Nephron progenitor cell (in vitro differentiated cells): Measurements from ENCODE around the gene PLK5.
A peak's percentile ranks its signal among the peaks of the same experiment; 100 is the strongest.

Experiments
- DNase-seq: peaks from one replicate; pipeline ENCODE4 v3.0.0; 2021
- H3K27ac Mint-ChIP-seq: 2 replicates; pipeline ENCODE4 v1.8.0; 2021; ENCODE audit warnings: mild to moderate bottlenecking, moderate library complexity, mixed read lengths
- H3K27me3 Mint-ChIP-seq: 2 replicates; pipeline ENCODE4 v1.8.0; 2021; ENCODE audit warnings: mild to moderate bottlenecking, low read depth, mixed read lengths; ENCODE audit not compliant: poor library complexity
- H3K36me3 Mint-ChIP-seq: 2 replicates; pipeline ENCODE4 v1.8.0; 2021; ENCODE audit warnings: low read depth, mixed read lengths
- H3K4me1 Mint-ChIP-seq: 2 replicates; pipeline ENCODE4 v1.8.0; 2021; ENCODE audit warnings: mixed read lengths
- H3K4me3 Mint-ChIP-seq: 2 replicates; pipeline ENCODE4 v1.8.0; 2021; ENCODE audit warnings: mild to moderate bottlenecking, moderate library complexity, mixed read lengths
- H3K9me3 Mint-ChIP-seq: 2 replicates; pipeline ENCODE4 v1.8.0; 2021; ENCODE audit warnings: mild to moderate bottlenecking, moderate library complexity, mixed read lengths
- TF ChIP-seq, protein P1 (sequence below): fragments of 200-600 bp; sonication (generic); IDR thresholded peaks from 2 replicates; pipeline ENCODE4 v1.5.0; 2021; ENCODE audit warnings: antibody characterized with exemption

Gene PLK5

DNA sequence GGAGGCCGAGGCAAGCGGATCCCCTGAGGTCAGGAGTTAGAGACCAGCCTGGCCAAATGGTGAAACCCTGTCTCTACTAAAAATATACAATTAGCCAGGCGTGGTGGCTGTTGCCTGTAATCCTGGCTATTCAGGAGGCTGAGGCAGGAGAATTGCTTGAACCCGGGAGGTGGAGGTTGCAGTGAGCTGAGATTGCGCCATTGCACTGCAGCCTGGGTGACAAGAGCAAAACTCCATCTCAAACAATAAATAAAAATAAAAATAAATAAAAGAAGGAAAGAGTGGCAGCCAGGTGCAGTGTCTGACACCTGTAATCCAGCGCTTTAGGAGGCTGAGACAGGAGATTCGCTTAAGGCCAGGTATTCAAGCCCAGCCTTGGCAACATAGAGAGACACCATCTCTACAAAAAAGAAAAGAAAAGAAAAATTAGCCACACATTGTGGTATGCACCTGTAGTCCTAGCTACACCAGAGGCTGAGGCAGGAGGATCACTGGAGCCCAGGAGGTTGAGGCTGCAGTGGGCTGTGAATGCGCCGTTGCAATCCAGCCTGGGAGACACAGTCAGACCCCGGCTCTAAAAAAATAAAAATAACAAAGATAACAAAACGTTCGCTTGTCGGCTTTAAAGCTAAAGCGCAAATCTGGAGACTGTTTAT, 21.3 kb upstream of the PLK5 start:
- no peaks in the 10 kb centered on the region for H3K36me3 Mint-ChIP-seq
- no peak overlapping the region for H3K27ac Mint-ChIP-seq
- TF ChIP-seq, protein P1, sequence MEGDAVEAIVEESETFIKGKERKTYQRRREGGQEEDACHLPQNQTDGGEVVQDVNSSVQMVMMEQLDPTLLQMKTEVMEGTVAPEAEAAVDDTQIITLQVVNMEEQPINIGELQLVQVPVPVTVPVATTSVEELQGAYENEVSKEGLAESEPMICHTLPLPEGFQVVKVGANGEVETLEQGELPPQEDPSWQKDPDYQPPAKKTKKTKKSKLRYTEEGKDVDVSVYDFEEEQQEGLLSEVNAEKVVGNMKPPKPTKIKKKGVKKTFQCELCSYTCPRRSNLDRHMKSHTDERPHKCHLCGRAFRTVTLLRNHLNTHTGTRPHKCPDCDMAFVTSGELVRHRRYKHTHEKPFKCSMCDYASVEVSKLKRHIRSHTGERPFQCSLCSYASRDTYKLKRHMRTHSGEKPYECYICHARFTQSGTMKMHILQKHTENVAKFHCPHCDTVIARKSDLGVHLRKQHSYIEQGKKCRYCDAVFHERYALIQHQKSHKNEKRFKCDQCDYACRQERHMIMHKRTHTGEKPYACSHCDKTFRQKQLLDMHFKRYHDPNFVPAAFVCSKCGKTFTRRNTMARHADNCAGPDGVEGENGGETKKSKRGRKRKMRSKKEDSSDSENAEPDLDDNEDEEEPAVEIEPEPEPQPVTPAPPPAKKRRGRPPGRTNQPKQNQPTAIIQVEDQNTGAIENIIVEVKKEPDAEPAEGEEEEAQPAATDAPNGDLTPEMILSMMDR, result no peak
- no peak overlapping the region for H3K4me3 Mint-ChIP-seq
- peaks cover 10% of the 10 kb centered on the region for H3K4me1 Mint-ChIP-seq
- DNase-seq, result no peak
- peaks cover 13% of the 10 kb centered on the region for H3K9me3 Mint-ChIP-seq
- peaks cover 50% of the 10 kb centered on the region for H3K27me3 Mint-ChIP-seq

DNA sequence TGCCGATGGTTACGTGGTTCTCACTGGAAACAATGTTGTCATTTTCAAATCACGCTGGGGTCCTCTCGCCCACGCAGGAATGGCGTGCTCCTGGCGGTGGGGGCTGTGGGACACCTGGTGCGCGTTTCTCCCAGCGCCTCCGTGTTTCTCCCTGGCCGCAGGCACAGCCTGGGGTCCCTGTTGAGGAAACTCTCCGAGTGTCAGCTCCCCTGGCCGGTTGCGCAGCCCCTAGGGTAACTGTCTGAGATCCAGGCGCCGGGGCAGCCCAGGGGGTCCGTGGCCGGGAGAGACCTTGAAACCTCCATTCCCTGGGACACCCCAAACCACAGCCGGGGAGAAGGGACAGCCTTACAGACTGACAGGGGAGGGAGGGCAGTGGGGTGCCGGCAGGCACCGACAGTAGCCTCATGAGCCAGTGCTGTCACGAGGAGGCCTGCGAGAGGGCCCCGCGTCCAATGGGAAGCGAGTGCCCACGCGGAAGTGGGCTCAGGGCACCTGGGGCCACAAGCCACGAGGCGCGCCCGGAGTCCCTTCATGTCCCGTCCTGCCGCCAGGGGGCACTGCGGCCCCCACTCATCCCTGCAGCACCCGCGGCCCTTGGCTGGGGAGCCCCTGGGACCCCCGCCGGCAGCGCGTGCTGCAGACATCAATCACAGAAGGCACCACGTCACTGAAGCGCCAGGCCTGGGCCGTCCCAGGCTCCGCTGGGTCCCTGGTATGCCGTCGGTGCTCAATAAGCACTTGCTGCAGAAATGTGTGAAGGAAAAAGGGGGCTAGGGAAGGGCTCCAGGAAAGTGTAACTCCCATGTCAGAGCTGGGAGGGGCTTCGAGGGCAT, 20.6 kb upstream of the PLK5 start:
- peaks cover 13% of the 10 kb centered on the region for H3K9me3 Mint-ChIP-seq
- no peak overlapping the region for H3K27ac Mint-ChIP-seq
- H3K4me3 Mint-ChIP-seq, result no peak overlapping the region
- peaks cover 50% of the 10 kb centered on the region for H3K27me3 Mint-ChIP-seq
- H3K36me3 Mint-ChIP-seq, result no peaks in the 10 kb centered on the region
- TF ChIP-seq, protein P1, result peak; percentile 79
- peaks cover 10% of the 10 kb centered on the region for H3K4me1 Mint-ChIP-seq
- DNase-seq, result peak; percentile 82

DNA sequence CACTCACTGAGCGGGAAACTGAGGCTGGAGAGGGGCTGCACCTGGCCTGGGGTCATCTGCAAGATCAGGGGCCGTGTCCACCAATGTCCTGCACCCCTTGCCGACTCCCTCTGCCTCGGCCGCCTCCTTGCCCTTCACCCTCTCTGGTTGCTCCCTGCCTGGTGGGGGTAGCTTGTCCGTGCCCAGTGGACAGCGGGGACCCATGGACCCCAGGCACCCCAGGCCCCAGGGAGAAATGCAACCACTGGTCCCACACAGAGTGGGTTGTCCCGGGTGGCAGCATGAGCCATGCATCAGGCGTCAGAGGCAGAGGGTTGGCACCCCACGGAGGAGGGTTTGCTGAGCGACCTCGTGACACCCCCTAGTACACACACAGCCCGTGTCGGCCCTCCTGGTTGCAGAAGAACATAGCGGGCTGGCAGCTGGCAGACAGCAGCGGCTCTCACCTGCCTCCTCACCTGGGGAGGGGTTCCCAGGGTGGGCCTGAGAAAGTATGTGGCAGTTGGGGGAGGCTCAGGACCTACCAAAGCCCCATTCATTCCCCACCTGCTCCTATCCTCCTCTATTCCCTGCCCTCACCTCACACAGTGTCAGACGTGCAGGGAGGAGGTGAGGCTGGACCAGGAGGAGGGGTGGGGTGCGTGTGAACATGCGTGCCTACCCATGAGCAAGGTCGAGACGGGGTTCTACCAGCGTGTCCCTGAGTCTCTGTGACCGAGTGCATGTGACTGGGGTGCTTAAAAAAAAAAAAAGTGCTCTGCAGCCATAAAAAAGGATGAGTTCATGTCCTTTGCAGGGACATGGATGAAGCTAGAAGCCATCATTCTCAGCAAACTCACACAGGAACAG, 19.7 kb upstream of the PLK5 start:
- Mint-ChIP-seq H3K9me3 (peaks cover 13% of the 10 kb centered on the region), H3K4me1 (peaks cover 10% of the 10 kb centered on the region), H3K27me3 (peaks cover 58% of the 10 kb centered on the region), H3K27ac (no peak overlapping the region), H3K36me3 (no peaks in the 10 kb centered on the region), H3K4me3 (no peak overlapping the region)
- TF ChIP-seq, protein P1, result no peak
- DNase-seq, result no peak

DNA sequence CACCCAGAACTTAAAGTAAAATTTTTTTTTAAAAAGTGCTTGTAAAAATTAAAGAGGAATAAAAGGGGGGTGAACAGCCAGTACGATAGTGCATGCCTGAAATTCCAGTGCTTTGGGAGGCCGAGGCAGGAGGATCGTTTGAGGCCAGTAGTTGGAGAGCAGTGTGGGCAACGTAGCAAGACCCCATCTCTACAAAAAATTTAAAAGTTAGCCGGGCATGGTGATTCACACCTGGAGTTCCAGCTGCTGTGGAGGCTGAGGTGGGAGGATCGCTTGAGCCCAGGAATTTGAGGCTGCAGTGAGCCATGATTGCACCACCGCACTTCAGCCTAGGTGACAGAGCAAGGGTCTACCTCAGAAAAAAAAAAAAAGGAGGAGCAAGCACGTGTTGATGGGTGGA, 18.9 kb upstream of the PLK5 start:
- H3K27ac Mint-ChIP-seq, result no peak overlapping the region
- no peak overlapping the region for H3K4me3 Mint-ChIP-seq
- peaks cover 8% of the 10 kb centered on the region for H3K9me3 Mint-ChIP-seq
- H3K27me3 Mint-ChIP-seq, result peaks cover 66% of the 10 kb centered on the region
- no peak for DNase-seq
- no peaks in the 10 kb centered on the region for H3K36me3 Mint-ChIP-seq
- TF ChIP-seq, protein P1, result no peak
- H3K4me1 Mint-ChIP-seq, result peaks cover 15% of the 10 kb centered on the region

DNA sequence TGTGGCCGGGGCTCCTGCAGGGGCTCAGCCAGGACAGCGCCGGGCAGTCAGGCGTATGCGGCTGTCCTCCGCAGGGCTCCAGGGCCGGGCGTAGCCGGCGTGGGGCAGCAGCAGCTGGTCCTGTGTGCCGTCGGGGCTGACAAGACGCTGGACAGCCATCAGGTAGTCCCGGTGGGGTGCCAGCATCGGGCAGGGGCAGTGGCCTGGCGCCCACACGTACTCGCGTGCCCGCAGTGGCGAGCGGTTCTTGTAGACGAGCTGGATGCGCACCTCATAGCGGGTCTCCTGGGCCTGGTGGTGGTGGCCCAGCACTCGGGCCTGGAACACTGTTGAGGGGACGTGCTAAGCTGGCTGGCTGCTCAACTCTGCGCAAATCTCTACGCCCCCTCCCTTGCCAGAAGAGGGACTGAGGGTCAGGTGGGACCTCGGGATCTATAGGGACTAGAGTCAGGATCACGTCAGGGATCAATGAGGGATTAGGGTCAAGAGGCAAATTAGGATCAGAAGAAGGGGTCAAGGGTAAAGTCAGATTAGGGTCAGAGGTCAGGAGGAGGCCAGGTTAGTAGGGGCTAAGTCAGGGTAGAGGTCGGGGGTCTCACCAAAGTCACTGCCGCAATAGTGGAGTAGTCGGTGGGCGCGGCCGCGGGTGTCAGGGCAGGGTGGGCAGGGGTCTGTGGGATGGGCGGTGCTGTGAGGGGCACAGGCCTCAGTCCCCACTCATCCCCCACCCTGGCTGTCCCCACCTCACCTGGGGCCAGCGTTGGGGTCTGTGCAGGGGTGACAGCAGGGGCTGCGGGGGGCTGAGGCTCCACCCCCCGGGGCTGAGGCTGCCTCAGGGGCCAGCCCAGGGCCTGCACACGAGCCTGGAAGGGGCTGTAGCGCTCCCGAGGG, 17.6 kb upstream of the PLK5 start:
- Mint-ChIP-seq H3K36me3 (no peaks in the 10 kb centered on the region), H3K9me3 (peaks cover 4% of the 10 kb centered on the region), H3K4me3 (peak overlapping the region; percentile 19), H3K27me3 (peaks cover 72% of the 10 kb centered on the region), H3K4me1 (peaks cover 23% of the 10 kb centered on the region), H3K27ac (no peak overlapping the region)
- TF ChIP-seq, protein P1, result no peak
- DNase-seq, result no peak
